SJSA1 (cell line): ENCODE data around the gene GGN. TPM values are rescaled to one million over a fixed set of nuclear protein-coding genes. Genes with fewer than 3 reads are reported as not detected.

Experiments
- DNase-seq, 2 experiments: peaks; one replicate each; pipeline ENCODE4 v3.0.0-alpha.2; 2015 to 2020; ENCODE audit warnings: low spot score in 2 of 2, low read depth in 1 of 2
- H3K27ac ChIP-seq: fragments of 250-450 bp; sonication (Bioruptor Pico); 2 replicates; pipeline ENCODE4 v1.5.1; 2020; ENCODE audit warnings: mild to moderate bottlenecking, moderate library complexity
- H3K27me3 ChIP-seq: fragments of 250-450 bp; sonication (Bioruptor Pico); replicated peaks from 2 replicates; pipeline ENCODE4 v1.5.1; 2020; ENCODE audit warnings: mild to moderate bottlenecking, moderate library complexity
- H3K36me3 ChIP-seq: fragments of 250-450 bp; sonication (Bioruptor Pico); 2 replicates; pipeline ENCODE4 v1.5.1; 2020; ENCODE audit warnings: mild to moderate bottlenecking
- H3K4me1 ChIP-seq: fragments of 250-450 bp; sonication (Bioruptor Pico); replicated peaks from 2 replicates; pipeline ENCODE4 v1.6.1; 2021; ENCODE audit warnings: mild to moderate bottlenecking
- H3K4me3 ChIP-seq: fragments of 250-450 bp; sonication (Bioruptor Pico); 2 replicates; pipeline ENCODE4 v1.5.1; 2020; ENCODE audit warnings: mild to moderate bottlenecking
- H3K9me3 ChIP-seq: fragments of 250-450 bp; sonication (Bioruptor Pico); replicated peaks from 2 replicates; pipeline ENCODE4 v1.5.1; 2020; ENCODE audit warnings: mild to moderate bottlenecking
- total RNA-seq: library from RNA; depleted of rRNA; stranded (reverse); fragments of >200 nt; shearing (Covaris generic); gene quantifications from 2 replicates; pipeline ENCODE4 v1.2.3, GENCODE V29; 2014

Gene GGN
- total RNA-seq, 1 experiment from 2014 or later, result 0.71 TPM

GRCh38 chr19:38402967-38403674 is 15.3 kb upstream of the GGN start, which contains the start of gene FAM98C:
TSS of gene FAM98C (plus strand) at chr19:38403093. CDS start at chr19:38403154, 61 bp downstream.
- peak; percentile 96 to 97 for DNase-seq
- Histone ChIP-seq H3K9me3 (no peaks in the 10 kb centered on the region), H3K4me1 (0 out of 2 replicates have a peak, but pooled peaks cover 3% of the 10 kb centered on the region), H3K27me3 (no peaks in the 10 kb centered on the region), H3K4me3 (peak within 1 kb of the TSS; percentile 86), H3K36me3 (peaks cover 6% of the 10 kb centered on the region; the same call in 1 of the 2 replicates), H3K27ac (peak within 1 kb of the TSS; percentile 24)

DNA sequence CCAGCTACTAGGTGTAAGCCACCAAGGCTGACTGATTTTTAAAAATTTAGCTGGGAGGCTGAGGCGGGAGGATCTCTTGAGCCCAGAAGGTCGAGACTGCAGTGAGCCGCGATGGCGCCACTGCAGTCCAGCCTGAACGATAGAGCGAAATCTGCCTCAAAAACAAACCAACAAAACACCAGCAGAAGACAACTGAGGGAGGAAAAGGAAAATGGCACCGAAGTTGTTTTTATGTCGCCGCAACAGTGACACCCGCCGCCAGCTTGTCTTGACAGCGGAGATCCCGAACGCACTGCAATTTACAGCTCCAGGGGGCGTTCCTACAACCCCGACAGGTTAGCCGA is 14.8 kb upstream of the GGN start:
- Histone ChIP-seq H3K4me1 (0 out of 2 replicates have a peak, but pooled peaks cover 3% of the 10 kb centered on the region), H3K36me3 (peaks cover 6% of the 10 kb centered on the region; the same call in 1 of the 2 replicates), H3K27ac (no peak overlapping the region), H3K9me3 (no peaks in the 10 kb centered on the region), H3K27me3 (no peaks in the 10 kb centered on the region), H3K4me3 (peak overlapping the region; percentile 86)
- DNase-seq, result no peak

GRCh38 chr19:38401148-38401547 is 13.3 kb upstream of the GGN start:
- 0 out of 2 replicates have a peak, but pooled peaks cover 3% of the 10 kb centered on the region for H3K4me1 ChIP-seq

GRCh38 chr19:38400361-38400760 is 12.5 kb upstream of the GGN start:
- 0 out of 2 replicates have a peak, but pooled peaks cover 3% of the 10 kb centered on the region for H3K4me1 ChIP-seq
- no peaks in the 10 kb centered on the region for H3K27me3 ChIP-seq
- H3K27ac ChIP-seq, result no peak overlapping the region
- no peak overlapping the region for H3K4me3 ChIP-seq
- no peaks in the 10 kb centered on the region for H3K9me3 ChIP-seq
- no peak for DNase-seq
- H3K36me3 ChIP-seq, result peaks cover 9% of the 10 kb centered on the region; the same call in 1 of the 2 replicates

More at GRCh38 chr19:38401148-38401547, 13.3 kb upstream of the GGN start:
- no peaks in the 10 kb centered on the region for H3K9me3 ChIP-seq
- no peaks in the 10 kb centered on the region for H3K27me3 ChIP-seq
- H3K27ac ChIP-seq, result no peak overlapping the region
- peaks cover 7% of the 10 kb centered on the region; the same call in 1 of the 2 replicates for H3K36me3 ChIP-seq
- DNase-seq, result no peak
- no peak overlapping the region for H3K4me3 ChIP-seq

DNA sequence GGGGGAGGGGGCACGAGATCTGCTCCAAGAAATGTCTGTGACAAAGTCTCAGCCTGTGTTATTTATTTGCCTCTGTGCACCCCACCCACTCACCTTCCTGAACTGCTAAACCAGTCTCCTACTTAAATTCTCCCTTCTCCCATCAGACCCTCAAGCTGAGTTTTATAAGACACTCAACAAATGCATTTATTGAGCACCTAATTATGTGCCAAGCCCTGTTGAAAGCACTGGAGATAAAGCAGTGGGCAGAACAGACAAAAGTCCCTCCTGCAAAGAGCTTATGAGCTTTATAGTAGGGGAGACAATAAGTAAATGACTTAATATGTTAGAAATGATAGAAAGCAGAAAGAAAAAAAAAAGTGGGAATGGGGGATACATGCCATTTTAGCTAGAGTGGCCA is 11.7 kb upstream of the GGN start:
- Histone ChIP-seq H3K27me3 (no peaks in the 10 kb centered on the region), H3K4me3 (no peak overlapping the region), H3K9me3 (no peaks in the 10 kb centered on the region), H3K4me1 (0 out of 2 replicates have a peak, but pooled peaks cover 3% of the 10 kb centered on the region), H3K27ac (no peak overlapping the region), H3K36me3 (peaks cover 12% of the 10 kb centered on the region)
- DNase-seq, result no peak

DNA sequence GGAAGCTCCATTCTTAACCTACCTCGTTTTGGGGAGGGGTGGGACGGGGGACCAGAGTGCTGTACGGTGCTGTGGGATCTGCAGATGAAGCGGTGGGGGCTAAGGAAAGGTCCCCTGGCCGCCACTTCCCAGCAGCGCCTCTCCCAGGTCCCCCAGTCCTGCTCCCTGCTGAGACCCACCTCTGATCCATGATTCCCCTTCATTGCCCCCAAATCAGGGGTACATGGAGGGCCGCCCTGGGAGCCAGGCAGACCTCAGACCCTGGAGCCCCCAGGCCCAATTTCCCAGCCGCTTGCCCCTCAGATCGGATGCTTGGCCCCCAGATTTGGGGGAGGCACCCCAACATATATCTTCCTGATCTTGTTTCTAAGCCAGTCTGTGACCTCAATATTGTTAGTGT is 11.2 kb upstream of the GGN start:
- DNase-seq, result no peak
- 0 out of 2 replicates have a peak, but pooled peaks cover 3% of the 10 kb centered on the region for H3K4me1 ChIP-seq
- H3K4me3 ChIP-seq, result no peak overlapping the region
- H3K9me3 ChIP-seq, result no peaks in the 10 kb centered on the region
- no peaks in the 10 kb centered on the region for H3K27me3 ChIP-seq
- peaks cover 16% of the 10 kb centered on the region for H3K36me3 ChIP-seq
- no peak overlapping the region for H3K27ac ChIP-seq

GRCh38 chr19:38395381-38396114 is 7.7 kb upstream of the GGN start:
- Histone ChIP-seq H3K9me3 (no peaks in the 10 kb centered on the region), H3K36me3 (peaks cover 26% of the 10 kb centered on the region), H3K27ac (no peak overlapping the region), H3K4me1 (peaks cover 3% of the 10 kb centered on the region; the same call in 1 of the 2 replicates), H3K4me3 (no peak overlapping the region), H3K27me3 (no peaks in the 10 kb centered on the region)
- no peak for DNase-seq

DNA sequence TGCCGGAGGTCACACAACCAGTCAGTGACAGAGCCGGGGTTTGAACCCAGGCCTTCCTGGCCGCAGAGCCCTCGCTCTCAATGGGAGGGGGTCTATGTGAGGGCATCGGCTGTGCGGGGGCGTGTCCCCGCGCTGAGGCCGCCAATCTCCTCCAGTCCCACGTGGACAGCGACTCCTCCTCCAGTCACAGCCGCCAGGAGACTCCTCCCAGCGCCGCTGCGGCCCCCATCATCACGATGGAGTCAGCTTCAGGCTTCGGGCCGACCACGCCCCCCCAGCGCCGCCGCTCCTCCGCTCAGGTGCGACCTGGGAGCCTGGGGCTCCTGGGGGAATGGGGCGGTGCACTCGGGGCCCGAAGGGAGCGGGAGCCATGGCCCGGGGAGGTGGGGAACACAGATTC is 6.7 kb upstream of the GGN start:
- DNase-seq, result no peak
- Histone ChIP-seq H3K27ac (no peak overlapping the region), H3K9me3 (no peaks in the 10 kb centered on the region), H3K4me1 (peaks cover 7% of the 10 kb centered on the region), H3K4me3 (no peak overlapping the region), H3K36me3 (peaks cover 26% of the 10 kb centered on the region), H3K27me3 (no peaks in the 10 kb centered on the region)

DNA sequence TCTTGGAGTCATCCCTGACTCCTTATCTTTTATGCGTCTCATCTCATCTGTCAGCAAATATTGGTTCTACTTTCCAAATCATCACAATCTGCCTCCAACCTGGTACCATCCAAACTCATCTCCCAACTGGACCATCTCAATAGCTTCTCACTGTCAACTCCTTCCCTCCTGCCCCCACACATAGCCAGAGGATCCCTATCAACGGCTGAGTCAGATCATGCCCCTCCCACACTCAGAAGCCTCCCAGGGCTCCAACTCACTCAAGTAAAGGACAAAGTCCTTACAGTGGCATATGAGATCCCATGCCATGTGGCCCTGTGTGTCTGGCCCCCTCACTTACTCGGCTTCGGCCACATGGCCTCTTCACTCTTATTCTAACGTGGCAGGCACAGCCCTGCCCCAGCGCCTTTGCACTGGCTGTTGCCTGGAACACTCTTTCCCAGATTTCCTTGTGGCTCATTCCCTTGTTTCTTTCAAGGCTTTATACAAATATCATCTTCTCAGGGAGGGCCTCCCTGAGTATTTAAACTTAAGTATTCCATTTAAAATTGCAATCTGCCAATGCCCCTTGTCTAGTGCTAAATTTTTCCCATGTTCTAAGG is 5.0 kb upstream of the GGN start:
- DNase-seq, result no peak
- H3K4me1 ChIP-seq, result peaks cover 19% of the 10 kb centered on the region
- H3K36me3 ChIP-seq, result peaks cover 28% of the 10 kb centered on the region
- no peaks in the 10 kb centered on the region for H3K27me3 ChIP-seq
- no peaks in the 10 kb centered on the region for H3K9me3 ChIP-seq
- H3K4me3 ChIP-seq, result no peak overlapping the region
- no peak overlapping the region for H3K27ac ChIP-seq

- Histone ChIP-seq H3K36me3 (peaks cover 28% of the 10 kb centered on the region), H3K27me3 (no peaks in the 10 kb centered on the region), H3K4me3 (no peak overlapping the region), H3K4me1 (peaks cover 19% of the 10 kb centered on the region), H3K9me3 (no peaks in the 10 kb centered on the region), H3K27ac (no peak overlapping the region)
- DNase-seq, result no peak
Measured at GRCh38 chr19:38391911-38392464, 4.2 kb upstream of the GGN start.

GRCh38 chr19:38389957-38390924 is 2.4 kb upstream of the GGN start:
- peaks cover 42% of the 10 kb centered on the region for H3K36me3 ChIP-seq
- peaks cover 19% of the 10 kb centered on the region for H3K4me1 ChIP-seq
- no peaks in the 10 kb centered on the region; the same call in 1 of the 2 replicates for H3K9me3 ChIP-seq
- no peaks in the 10 kb centered on the region for H3K27me3 ChIP-seq
- no peak overlapping the region for H3K4me3 ChIP-seq
- H3K27ac ChIP-seq, result peak overlapping the region; percentile 59; the same call in 1 of the 2 replicates
- DNase-seq, result no peak

DNA sequence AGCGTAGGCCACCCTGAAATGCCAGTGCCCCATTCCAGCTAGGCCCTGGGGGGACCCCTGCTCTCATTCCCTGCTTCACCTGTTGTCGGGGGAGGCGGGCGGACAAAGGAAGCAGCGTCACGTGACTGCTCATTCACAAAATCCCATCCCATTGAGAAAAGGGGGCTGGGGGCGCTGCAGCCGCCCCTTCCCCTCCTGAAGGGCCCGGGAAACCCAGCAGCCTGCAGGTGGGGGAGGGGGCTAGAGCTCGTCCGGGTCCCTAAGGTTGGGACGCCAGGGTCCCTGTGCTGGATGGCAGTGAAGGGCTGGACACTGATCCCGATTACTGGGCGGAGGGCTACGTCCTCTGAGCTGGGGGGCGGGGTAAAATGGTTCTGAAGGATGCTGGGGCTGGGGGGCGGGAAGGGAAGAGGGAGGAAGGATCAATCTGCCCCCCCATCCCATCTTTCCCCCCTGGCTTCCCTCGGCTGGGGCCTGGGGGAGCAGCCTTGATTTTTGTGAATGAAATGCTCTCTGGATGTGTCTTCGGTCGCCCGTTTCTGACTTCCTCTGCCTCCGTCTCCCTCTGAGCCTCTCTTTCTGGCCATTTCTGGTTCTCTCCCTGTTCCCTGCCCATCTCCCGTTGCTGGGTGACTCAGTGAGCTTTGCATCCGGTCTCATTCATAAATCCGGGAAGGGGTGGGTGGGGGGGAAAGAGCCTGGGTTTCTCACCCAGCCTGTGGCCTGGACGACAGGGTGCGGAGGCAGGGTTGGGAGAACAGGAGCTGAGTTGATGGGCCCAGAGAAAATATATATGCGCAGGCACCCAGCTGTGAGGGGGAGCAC is 1.5 kb upstream of the GGN start:
- Histone ChIP-seq H3K4me3 (peak overlapping the region; percentile 51), H3K9me3 (no peaks in the 10 kb centered on the region; the same call in 1 of the 2 replicates), H3K27me3 (no peaks in the 10 kb centered on the region), H3K4me1 (peaks cover 19% of the 10 kb centered on the region), H3K27ac (peak overlapping the region; percentile 59), H3K36me3 (peaks cover 43% of the 10 kb centered on the region)
- peak; percentile 60 to 80 for DNase-seq
